GM19395 (cell line): ENCODE data around the gene PTPRT.
"Not testable (repeated sequence)": the region's sequence is repeated elsewhere in the genome, so short reads cannot be mapped to it uniquely, and the experiment has no call there.

ENCODE experiments used
- ATAC-seq: cut with Tn5 transposase; IDR thresholded peaks from one replicate; pipeline ENCODE4 v1.9.1; 2021; ENCODE audit warnings: mild to moderate bottlenecking, moderate library complexity; ENCODE audit not compliant: unreplicated experiment

The PTPRT gene

GRCh38 chr20:42258564-42259302 lies 931.0 kb downstream of the PTPRT start:
- no peak for ATAC-seq

- ATAC-seq: no peak
These were observed 933.9 kb downstream of the PTPRT start for GRCh38 chr20:42255821-42256220.

GRCh38 chr20:42254673-42255072 lies 935.0 kb downstream of the PTPRT start:
- ATAC-seq: no peak

GRCh38 chr20:42252116-42252515 lies 937.6 kb downstream of the PTPRT start:
- no peak for ATAC-seq

GRCh38 chr20:42218621-42219374 lies 970.9 kb downstream of the PTPRT start:
- no peak for ATAC-seq

- no peak for ATAC-seq
These were observed 975.6 kb downstream of the PTPRT start for GRCh38 chr20:42214074-42214473.

GRCh38 chr20:42212391-42212790 lies 977.3 kb downstream of the PTPRT start:
- ATAC-seq: no peak

- ATAC-seq: not testable (repeated sequence)
These were observed 983.1 kb downstream of the PTPRT start for GRCh38 chr20:42206557-42206956.

- ATAC-seq: no peak
These were observed 985.5 kb downstream of the PTPRT start for GRCh38 chr20:42204109-42204660.

- no peak for ATAC-seq
These were observed 992.1 kb downstream of the PTPRT start for GRCh38 chr20:42197599-42197998.

- no peak for ATAC-seq
These were observed 996.6 kb downstream of the PTPRT start for GRCh38 chr20:42193119-42193518.

- ATAC-seq: no peak
These were observed 997.4 kb downstream of the PTPRT start for GRCh38 chr20:42192321-42192720.

GRCh38 chr20:42191140-42191860 lies 998.4 kb downstream of the PTPRT start:
- ATAC-seq: no peak

- no peak for ATAC-seq
These were observed 999.6 kb downstream of the PTPRT start for GRCh38 chr20:42190084-42190483.

- no peak for ATAC-seq
These were observed 1003.4 kb downstream of the PTPRT start for GRCh38 chr20:42186337-42186736.

GRCh38 chr20:42183147-42183546 lies 1006.6 kb downstream of the PTPRT start:
- ATAC-seq: no peak

- no peak for ATAC-seq
These were observed 1008.6 kb downstream of the PTPRT start for GRCh38 chr20:42181064-42181463.

GRCh38 chr20:42179768-42180167 lies 1009.9 kb downstream of the PTPRT start:
- no peak for ATAC-seq

- no peak for ATAC-seq
These were observed 1016.3 kb downstream of the PTPRT start for GRCh38 chr20:42173440-42173839.

GRCh38 chr20:42164121-42164890 lies 1025.4 kb downstream of the PTPRT start:
- no peak for ATAC-seq
